GM18498 (cell line): ENCODE results near the gene SMPD4.
A peak's percentile ranks its signal among the peaks of the same experiment; 100 is the strongest.
"Not testable (repeated sequence)": the region's sequence is repeated elsewhere in the genome, so short reads cannot be mapped to it uniquely, and the experiment has no call there.

Experiments used
- ATAC-seq: cut with Tn5 transposase; IDR thresholded peaks from one replicate; pipeline ENCODE4 v1.9.1; 2021; ENCODE audit warnings: mild to moderate bottlenecking, moderate library complexity; ENCODE audit not compliant: unreplicated experiment

Gene SMPD4, protein sequence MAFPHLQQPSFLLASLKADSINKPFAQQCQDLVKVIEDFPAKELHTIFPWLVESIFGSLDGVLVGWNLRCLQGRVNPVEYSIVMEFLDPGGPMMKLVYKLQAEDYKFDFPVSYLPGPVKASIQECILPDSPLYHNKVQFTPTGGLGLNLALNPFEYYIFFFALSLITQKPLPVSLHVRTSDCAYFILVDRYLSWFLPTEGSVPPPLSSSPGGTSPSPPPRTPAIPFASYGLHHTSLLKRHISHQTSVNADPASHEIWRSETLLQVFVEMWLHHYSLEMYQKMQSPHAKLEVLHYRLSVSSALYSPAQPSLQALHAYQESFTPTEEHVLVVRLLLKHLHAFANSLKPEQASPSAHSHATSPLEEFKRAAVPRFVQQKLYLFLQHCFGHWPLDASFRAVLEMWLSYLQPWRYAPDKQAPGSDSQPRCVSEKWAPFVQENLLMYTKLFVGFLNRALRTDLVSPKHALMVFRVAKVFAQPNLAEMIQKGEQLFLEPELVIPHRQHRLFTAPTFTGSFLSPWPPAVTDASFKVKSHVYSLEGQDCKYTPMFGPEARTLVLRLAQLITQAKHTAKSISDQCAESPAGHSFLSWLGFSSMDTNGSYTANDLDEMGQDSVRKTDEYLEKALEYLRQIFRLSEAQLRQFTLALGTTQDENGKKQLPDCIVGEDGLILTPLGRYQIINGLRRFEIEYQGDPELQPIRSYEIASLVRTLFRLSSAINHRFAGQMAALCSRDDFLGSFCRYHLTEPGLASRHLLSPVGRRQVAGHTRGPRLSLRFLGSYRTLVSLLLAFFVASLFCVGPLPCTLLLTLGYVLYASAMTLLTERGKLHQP

DNA sequence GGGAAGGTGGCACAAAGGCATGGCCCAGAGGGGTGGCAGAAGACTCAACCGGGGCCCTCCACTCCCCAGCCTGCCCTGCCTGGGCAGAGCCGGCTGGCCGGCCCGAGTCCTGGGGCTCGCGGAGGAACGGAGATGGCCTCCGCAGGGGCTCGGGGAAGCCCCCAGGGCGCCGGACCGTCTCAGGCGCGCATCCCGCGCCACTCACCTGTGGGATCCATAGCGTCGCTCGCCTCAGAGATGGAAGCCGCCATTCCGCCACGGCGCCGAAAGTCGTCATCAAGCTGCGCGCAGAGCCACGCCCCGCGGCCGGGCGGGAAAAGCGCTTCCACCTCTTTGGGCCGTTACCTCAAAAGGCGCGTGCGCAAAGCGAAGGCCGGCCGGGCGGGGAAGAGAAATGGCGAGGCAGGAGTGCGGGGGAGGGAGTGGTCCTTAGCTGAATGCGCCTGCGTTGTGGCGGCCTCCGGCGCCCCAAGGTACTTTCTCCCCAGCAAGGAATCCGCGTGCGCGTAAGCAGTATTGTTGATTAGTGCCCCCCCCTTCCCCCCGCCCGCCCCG is at the start of gene SMPD4:
TSS of gene SMPD4 (minus strand) at position 278 of the 555 bp plus-strand sequence. CDS start 5,010 bp downstream, outside the sequence.
- ATAC-seq = peak; percentile 70

- ATAC-seq = not testable (repeated sequence)
Observed at GRCh38 chr2:130230907-130231306, 49.5 kb upstream of the SMPD4 start.

DNA sequence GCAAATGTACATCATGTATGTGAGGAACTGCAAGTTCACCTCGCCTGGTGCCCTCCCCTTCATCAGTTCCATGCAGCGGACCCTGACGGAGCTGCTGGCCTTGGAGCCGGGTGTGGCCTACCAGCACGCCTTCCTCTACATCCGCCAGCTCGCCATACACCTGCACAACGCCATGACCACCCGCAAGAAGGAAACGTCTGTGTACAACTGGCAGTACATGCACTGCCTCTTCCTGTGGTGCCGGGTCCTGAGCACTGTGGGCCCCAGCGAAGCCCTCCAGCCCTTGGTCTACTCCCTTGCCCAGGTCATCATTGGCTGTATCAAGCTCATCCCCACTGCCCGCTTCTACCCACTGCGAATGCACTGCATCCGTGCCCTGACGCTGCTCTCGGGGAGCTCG is 49.0 kb upstream of the SMPD4 start:
- ATAC-seq = not testable (repeated sequence)

DNA sequence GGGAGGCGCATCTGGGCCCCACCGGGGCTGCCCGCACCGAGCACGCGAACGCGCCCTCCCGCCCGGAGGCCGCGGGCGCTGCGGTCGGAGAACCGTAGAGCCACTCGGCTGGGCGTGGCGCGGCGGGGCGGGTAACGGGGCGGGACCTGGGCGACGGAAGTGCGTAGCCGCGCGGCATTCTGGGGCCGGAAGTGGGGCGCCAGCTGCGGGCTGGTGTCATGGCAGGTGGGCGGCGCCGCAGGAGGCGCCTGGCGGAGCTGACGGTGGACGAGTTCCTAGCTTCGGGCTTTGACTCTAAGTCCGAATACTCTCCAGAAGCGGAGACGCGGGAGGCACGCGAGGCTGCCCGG is 47.7 kb upstream of the SMPD4 start:
- not testable (repeated sequence) for ATAC-seq

DNA sequence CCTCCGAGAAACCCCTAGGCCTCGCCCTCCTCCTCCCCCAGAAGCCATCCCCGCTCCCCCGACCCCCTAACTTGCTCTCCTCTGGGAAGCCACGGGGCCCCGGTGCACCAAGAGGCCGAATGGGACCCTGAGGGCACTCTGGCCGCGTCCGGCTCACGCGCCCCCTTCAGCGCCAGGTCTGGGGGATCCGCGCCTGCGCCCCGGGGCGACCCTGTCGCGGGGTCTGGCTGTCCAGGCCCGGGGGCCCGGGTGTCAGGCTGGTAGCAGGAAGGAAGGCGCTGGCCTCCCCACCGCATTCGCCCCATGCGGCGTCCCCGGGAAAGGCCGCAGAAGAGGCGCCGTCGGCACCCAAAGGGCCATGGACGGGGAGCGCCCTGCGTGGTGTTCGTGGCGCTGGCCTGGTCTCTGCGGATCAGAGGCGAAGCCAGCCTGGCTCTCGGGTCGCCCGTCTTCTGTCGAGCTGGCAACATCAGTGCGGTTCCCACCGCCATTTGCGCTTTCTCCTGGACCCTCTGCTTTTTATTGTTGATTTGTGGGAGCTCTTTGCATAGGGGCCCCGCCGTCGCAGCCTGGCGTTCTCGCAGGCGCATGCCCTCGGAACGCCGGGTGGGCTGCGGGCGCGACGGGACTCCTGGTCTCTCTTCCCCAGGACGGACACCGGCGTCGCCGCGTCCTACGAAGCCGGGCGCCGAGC is 47.2 kb upstream of the SMPD4 start:
- not testable (repeated sequence) for ATAC-seq

GRCh38 chr2:130228005-130228404 is 46.6 kb upstream of the SMPD4 start:
- ATAC-seq = not testable (repeated sequence)

- peak; percentile 89 for ATAC-seq
Observed at GRCh38 chr2:130222523-130222922, 41.1 kb upstream of the SMPD4 start.

DNA sequence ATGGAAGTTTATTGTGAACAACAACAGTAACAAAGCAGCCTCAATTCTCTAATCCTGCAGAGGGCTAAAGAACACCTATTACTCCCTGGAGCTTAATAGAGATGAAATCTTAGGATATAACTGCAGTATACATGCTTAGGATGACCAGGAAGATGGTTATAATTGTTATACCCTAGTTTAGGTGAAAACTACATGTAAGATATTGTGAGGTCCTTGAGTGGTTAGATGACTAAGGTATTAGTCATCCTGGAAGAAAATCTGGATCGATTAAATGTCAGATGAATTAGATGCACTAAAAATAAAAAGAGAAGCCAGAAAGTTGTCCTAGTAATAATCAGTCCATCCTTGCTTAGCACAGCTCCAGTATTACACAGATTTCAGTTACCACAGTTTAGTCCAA is 39.1 kb upstream of the SMPD4 start:
- ATAC-seq = not testable (repeated sequence)

- ATAC-seq = not testable (repeated sequence)
Observed at GRCh38 chr2:130219147-130219546, 37.7 kb upstream of the SMPD4 start.

DNA sequence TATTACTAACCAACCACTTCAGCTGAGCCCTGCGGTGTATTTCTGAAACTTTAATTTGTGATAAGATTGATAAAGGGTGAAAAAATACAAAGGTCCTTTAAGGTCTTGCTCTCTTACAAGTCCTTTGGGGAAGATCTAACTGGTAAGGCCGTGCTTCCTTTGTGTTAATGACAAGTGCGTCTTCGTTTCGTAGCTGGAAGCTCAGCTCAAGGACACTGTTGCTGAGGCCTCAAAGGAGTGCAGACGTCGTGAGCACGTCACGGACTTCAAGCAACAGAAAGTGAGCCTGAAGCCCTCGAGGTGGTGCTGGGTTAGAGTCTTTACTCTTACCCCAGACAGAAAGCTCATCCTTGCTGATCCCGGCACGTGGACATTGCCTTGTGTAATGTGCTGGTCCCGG is 25.6 kb upstream of the SMPD4 start:
- not testable (repeated sequence) for ATAC-seq

DNA sequence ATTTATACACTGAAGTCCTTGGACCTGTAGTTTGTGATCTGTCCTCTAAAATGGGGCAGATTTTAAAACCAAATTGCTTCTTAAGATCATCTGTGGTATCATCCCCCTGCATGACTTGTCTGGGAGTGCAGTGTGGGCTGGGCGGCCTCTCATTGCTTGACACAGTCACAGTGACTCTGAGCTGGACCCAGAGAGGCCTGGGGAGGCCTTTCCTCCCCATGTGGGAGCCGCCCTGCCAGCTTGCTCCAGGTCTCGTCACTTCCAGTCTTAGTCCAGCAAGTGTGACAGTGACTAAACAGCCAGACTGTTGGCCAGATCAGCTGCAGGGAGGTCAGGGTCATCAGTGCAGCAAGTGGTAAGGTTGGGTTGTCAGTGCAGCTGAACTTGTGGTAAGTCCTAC is 21.7 kb upstream of the SMPD4 start:
- not testable (repeated sequence) for ATAC-seq

GRCh38 chr2:130202518-130202917 is 21.1 kb upstream of the SMPD4 start:
- ATAC-seq = not testable (repeated sequence)

DNA sequence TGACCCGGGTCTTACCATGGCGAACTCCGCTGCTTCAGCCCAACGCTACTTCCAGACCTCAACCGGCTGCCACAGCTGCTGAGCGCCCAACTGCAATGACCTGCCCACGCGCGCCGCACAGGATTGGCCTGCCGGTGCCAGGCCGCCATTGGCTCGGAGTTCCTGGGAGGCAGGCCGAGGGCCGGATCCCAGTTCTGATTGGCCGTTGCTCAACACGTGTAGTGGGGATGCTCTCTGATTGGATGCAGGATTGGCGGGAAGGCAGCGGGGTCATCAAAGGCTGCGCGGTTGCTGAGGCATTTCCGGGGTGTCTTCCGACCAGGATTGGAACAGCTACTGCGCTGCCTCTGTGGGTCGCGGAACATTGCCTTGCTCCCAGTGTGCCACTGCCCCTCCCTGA is 16.9 kb upstream of the SMPD4 start, which contains the start of gene TUBA3E:
TSS of gene TUBA3E (minus strand) at position 97 of the 400 bp plus-strand sequence. CDS start at position 18, 79 bp downstream.
- ATAC-seq = no peak

DNA sequence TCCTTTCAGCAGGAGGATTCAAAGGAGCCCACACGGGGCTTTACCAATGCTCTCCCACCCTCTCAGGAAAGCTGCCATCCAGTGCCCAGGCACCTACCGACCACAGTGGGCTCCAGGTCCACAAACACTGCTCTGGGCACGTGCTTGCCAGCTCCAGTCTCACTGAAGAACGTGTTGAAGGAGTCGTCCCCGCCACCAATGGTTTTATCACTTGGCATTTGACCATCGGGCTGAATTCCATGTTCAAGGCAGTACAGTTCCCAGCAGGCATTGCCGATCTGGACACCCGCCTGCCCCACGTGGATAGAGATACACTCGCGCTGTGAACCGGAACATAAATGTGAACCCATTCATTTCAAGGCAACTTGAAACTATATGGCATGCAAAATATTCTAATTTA is 14.7 kb upstream of the SMPD4 start:
- ATAC-seq = not testable (repeated sequence)

DNA sequence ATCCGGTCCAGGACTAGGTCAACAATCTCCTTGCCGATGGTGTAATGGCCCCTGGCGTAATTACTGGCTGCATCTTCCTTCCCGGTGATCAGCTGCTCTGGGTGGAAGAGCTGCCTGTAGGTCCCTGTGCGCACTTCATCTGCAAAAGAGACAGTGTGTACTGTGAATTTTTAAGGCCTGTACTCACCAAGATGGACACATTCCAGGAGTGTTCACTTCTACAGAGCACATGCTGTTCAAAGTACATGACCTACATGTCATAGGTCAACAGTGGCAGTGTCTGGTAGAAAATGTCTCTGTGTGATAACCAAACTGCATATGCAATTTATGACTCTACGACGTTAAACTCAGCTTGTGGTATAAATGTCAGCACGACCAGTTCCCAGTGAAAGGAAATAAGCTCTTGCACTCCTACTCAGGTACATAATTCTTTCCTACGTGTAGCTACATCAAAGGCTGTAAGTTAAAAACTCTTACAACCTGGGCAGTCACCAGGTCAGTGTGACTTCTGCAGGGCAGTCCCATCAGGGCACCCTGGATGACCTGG is 13.8 kb upstream of the SMPD4 start:
- not testable (repeated sequence) for ATAC-seq

- ATAC-seq = not testable (repeated sequence)
Observed at GRCh38 chr2:130193824-130194223, 12.4 kb upstream of the SMPD4 start.

DNA sequence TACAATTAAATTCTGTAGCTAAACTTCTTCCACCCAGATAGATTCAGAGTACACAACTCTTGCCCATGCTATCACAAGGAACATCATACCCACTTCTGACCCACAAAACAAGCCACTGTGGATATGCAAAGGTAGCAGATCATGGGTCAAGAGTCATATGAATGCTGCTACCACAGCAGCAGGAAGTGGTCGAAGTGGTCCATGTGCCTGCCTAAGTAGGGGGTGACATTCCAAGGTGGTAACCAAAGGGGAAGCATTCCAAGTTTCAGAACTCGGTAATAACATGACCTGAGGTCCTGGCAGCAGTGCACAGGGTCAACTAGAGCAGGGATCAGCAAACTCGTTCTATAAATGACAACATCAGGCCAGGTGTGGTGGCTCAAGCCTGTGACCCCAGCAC is 11.0 kb upstream of the SMPD4 start:
- ATAC-seq = not testable (repeated sequence)

DNA sequence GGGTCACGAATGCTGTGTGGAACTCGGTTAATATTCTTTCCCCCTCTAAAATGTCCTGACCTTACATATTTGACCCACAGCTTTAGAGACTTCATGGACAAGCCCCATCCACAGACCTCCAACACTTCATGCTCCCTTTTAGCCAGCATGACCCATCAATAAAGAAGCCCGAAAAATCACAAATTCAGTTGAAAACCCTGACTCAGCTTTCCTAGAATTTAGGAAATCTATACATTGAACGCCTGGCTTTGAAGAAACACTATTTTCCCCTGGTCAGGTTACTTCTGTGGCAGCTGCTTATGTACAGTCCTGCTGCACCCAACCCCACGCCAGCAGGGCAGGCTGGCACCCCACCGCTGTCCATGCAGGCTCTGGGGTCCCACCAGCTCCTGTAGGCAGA is 9.9 kb upstream of the SMPD4 start:
- ATAC-seq = not testable (repeated sequence)

DNA sequence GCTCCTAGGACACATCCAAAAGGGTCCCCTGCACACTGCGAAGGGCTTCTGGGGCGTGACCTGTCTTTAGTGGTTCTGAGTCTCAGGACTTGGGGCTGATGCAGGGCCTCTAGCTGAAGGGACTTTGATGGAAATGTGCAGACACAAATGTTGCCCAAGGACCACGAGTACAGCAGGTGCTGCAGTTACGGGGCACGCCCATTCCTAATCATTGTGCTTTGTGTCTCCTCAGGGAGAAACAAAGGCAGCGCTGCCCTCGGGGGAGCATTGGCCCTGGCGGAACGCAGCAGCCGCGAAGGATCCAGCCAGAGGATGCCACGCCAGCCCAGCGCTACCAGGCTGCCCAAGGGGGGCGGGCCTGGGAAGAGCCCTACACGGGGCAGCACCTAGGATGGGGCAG is 8.8 kb upstream of the SMPD4 start:
- ATAC-seq = no peak

DNA sequence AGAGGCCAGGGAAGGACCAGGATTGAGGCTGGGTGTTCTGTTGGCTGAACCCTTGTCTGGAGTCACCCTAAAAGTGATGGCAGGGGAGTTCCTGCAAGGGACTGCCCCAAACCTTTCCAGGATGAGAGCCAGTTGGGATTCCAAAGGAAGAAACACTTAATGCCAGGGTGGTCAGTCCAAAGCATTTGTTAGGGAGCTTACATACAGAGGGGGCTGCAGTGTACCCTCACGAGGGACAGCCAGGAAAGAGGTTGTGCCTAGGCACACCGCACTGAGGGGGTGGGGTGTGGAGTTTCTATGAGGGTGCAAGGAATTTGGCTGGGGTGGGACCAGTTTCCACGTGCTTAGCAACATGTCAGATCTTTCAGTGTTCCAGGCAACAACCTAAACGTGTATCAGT is 7.6 kb upstream of the SMPD4 start:
- ATAC-seq = not testable (repeated sequence)
